GM18858 (cell line): Measurements from ENCODE around the gene MATR3.
"Not testable (repeated sequence)": the region's sequence is repeated elsewhere in the genome, so short reads cannot be mapped to it uniquely, and the experiment has no call there.

Experiments used
- ATAC-seq: cut with Tn5 transposase; IDR thresholded peaks from one replicate; pipeline ENCODE4 v1.9.1; 2021; ENCODE audit not compliant: unreplicated experiment

The MATR3 gene

DNA sequence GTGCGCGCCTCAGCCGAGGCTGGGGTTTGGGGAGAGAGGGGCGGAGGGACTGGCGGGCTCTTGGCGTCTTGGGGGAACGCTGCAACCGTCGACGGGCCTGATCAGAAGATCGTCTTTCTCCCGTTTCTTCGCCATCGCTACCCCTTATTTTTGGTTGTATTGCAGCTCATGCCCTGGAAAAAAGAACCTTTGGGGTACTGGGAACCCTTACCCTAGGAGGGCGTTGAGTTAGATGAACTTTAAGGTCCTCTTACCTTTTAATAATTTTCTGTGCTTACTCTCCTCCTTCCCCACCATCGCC lies 48.8 kb downstream of the MATR3 start:
- ATAC-seq = peak; percentile 23

- no peak for ATAC-seq
Measured at GRCh38 chr5:139343476-139343875, 49.9 kb downstream of the MATR3 start.

GRCh38 chr5:139344177-139344576 lies 50.6 kb downstream of the MATR3 start:
- no peak for ATAC-seq

- ATAC-seq = not testable (repeated sequence)
Measured at GRCh38 chr5:139345442-139345841, 51.9 kb downstream of the MATR3 start.

- not testable (repeated sequence) for ATAC-seq
Measured at GRCh38 chr5:139347863-139348262, 54.3 kb downstream of the MATR3 start.

GRCh38 chr5:139354186-139354585 lies 60.6 kb downstream of the MATR3 start:
- ATAC-seq = no peak

DNA sequence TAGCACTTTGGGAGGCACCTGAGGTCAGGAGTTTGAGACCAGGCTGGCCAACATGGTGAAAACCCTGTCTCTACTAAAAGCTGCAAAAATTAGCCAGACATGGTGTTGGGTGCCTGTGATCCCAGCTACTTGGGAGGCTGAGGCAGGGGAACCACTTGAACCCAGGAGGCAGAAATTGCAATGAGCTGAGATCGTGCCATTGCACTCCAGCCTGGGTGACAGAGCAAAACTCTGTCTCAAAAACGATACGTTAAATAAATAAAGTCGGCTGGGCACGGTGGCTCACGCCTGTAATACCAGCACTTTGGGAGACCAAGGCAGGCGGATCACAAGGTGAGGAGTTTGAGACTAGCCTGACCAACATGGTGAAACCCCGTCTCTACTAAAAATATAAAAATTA lies 62.4 kb downstream of the MATR3 start:
- ATAC-seq = not testable (repeated sequence)

DNA sequence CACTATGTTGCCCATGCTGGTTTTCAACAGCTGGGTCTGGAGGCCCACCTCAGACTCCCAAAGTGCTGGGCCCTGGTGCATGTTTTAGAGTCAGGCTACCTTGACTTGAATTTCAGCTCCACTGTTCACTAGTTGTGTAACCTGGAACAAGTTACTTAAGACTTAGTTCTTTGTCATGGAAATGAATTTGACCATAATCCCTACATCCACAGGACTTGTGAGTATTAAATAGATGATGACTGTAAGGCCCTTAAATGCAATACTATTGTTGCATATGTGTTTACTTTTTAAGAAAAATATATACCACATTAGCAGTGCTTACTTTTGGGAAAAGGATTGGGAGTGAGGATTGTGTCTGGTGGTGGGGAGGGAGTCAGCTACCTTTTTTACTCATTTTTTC lies 64.5 kb downstream of the MATR3 start:
- no peak for ATAC-seq

DNA sequence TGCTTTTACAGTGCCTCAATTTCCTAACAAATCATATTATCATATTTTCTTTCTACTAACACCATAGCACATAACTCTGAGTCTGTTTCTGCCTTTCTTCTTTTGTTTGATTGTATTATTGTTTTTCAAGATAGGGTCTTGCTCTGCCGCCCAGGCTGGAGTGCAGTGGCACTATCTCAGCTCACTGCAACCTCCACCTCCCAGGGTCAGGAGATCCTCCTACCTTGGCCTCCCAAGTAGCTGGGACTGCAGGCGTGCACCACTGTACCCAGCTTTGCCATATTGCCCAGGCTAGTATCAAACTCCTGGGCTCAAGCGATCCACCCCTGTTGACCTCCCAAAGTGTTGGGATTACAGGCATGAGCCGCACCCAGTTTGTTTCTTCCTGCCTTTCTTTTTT lies 66.8 kb downstream of the MATR3 start:
- ATAC-seq = no peak

DNA sequence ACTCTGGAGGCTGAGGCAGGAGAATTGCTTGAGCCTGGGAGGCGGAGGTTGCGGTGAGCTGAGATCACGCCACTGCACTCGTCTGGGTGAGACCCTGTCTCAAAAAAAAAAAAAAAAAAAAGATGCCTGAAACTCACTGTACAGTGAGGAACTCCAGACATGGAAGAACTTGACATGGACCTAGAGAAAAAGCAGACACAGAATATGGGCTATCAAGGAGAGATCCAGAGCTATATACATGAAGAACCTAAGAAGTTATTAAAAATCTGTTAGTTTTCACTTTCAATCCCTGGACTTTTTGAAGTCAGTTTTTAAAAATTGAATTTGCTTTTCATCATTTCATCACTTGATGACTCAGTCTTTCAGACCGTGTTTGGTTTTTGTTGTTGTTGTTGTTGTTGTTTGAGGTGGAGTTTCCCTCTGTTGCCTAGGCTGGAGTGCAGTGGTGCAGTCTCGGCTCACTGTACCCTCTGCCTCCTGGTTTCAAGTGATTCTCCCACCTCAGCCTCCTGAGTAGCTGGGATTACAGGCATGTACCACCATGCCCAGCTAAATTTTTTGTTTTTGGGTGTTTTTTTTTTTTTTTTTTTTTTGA lies 68.4 kb downstream of the MATR3 start:
- no peak for ATAC-seq

DNA sequence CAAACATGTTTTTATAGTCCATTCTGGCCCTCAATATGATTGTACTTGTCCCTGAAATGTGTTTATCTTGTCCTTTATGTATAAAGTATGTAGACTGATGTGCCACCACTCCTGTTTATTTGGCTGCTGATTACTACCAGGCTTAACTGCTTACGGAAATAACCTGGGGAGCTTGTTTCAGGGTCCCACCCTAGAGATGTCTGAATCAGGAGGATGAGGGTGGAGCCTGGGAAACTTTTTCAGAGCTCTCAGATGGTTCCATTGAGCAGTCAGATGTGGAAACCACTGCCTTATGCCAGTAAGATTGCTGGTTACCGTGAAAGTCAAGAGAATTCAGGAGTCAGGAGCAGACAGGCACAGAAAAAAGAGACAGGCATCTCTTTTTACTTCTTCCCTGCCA lies 70.4 kb downstream of the MATR3 start:
- ATAC-seq = no peak

DNA sequence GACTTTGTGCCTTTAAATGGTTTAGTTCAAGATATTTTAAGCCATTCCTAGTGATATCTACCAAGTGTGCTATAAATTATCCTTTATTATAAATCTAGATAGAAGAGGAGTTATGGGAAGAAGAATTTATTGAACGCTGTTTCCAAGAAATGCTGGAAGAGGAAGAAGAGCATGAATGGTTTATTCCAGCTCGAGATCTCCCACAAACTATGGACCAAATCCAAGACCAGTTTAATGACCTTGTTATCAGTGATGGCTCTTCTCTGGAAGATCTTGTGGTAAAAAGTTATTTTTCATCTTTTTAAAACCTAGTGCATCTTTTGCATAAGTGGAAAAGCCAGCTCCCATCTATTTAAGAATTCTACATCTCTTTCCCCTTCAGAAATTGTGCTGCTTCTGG lies 70.9 kb downstream of the MATR3 start:
- no peak for ATAC-seq

DNA sequence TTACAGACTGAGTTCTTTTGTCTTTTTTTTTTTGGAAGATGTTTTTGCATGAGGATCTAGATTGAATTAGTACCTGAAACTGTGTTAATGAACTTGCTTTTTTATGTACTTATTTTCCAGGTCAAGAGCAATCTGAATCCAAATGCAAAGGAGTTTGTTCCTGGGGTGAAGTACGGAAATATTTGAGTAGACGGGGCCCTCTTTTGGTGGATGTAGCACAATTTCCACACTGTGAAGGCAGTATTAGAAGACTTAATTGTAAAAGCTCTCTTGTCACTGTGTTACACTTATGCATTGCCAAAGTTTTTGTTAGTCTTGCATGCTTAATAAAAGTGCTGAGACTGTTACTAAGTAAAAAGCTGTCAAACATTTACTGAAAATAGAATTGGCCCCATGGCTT lies 75.1 kb downstream of the MATR3 start:
- no peak for ATAC-seq

- ATAC-seq = no peak
Measured at GRCh38 chr5:139369181-139369580, 75.6 kb downstream of the MATR3 start.

GRCh38 chr5:139371482-139372435 lies 78.2 kb downstream of the MATR3 start:
- ATAC-seq = no peak

- no peak for ATAC-seq
Measured at GRCh38 chr5:139374909-139375308, 81.4 kb downstream of the MATR3 start.

- no peak for ATAC-seq
Measured at GRCh38 chr5:139376364-139376763, 82.8 kb downstream of the MATR3 start.

DNA sequence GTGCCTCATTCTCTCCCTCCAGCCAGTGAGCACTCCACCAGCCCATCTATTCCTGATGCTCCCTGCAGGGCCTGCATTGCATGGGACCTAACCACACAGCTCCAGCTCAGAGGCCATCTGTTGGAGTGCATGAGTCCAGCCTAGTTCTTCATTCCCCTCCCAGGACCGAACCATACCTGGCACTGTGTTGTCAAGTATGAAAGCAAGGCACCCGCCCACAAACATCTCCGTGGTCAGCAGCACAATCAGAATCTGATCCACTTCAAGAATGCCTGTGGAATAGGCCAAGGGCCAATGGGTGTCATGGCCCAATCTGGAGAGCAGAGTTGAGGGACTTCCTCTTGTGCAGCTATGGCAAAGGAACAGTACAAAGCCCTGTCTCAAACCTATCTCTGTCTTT lies 83.7 kb downstream of the MATR3 start:
- no peak for ATAC-seq

DNA sequence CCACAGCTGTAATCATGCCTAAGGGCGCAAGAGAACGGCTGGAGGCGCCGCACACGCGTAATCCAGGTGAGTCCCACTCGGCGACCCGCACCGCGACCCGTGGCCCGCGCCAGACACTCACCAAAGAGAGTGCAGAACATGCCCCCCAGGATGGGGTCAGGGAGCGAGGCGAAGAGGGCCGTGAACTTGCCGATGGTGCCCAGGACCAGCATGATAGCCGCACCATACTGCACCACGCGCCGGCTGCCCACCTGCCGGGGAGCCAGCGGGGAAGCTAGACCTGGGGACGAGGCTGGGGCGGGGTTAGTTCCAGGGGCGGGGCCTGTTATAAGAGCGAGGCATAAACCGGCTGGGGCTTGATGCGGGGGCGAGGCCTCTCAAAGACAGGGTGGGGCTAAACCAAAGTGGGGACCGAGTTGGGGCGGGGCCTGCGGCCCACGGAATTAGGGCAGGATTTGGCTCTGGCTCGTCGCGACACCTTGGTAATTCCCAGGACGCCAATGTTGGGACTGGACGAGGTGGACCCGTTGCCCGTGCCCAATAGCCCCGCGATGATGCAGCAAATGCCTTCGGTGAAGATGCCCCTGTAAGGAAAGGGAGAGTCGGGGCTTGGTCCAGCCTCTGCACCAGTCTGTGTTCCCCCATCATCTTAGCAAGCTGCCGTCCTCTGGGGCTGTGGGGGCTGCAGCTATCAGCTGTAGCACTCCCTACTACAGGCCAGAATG lies 84.7 kb downstream of the MATR3 start:
- no peak for ATAC-seq

- ATAC-seq = no peak
Measured at GRCh38 chr5:139378941-139379361, 85.4 kb downstream of the MATR3 start.

DNA sequence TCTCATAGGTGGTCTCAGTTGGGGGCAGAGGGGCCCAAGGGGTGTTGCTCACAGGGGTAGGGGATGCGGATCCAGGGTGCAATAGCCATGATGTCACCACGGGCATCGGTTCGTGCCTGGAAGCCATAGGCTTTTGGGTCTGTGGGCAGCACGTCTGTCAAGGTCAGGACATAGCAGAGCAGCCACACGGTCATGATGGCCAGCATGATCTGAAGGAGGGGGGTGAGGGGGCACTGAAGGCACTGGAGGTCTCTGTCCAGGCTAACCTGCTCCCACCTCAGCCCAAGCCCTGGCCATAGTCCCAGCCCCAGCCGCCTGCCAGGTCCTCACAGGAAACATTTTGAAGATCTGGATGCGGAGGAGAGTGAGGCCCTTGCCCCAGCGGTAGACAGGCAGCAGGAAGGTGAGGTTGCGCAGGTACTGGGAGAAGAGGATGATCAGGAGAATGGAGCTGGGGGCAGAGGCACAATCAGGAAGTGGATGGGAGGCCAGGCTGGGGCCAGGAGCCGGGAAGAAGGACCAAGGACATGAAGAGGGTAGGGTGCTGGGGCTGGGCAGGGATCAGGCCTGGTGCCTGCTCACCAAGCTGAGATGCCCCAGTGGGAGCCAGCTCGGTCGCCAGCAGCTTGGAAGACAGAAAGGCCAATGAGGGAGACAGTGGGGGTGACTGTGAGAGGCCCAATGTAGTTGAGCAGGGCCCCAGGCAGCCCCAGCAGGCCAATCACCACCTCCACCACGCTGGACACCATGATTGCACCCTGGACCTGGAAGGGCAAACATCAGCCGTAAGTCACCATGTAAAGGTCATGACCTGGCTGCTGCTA lies 86.3 kb downstream of the MATR3 start:
- no peak for ATAC-seq
